Measurements from ENCODE around the gene CNIH2. TPM values are rescaled to one million over a fixed set of nuclear protein-coding genes. Genes with fewer than 3 reads are reported as not detected.

Gene CNIH2
- total and polyA plus RNA-seq, 2 of the 8 experiments (the other 6 are each of a cell fraction or from before 2014, with no cell fraction given), result 12.5 to 15.8 TPM

GRCh38 chr11:66312549-66313320 is 34.8 kb downstream of the CNIH2 start:
- peak overlapping the region; percentile 84 for H4K5ac ChIP-seq (ENCODE audit: insufficient read length, low read depth, low read length)
- H2BK12ac ChIP-seq (ENCODE audit: low read depth, low read length), result peak overlapping the region; percentile 53; the same call in 1 of the 2 replicates
- H3K27ac ChIP-seq (ENCODE audit: low read depth, low read length), result peak overlapping the region; percentile 22; the same call in 1 of the 2 replicates
- H3K9ac ChIP-seq (replicated peaks in 1 of 4; ENCODE audit: extremely low read depth in 1 of 4, low read depth in 3 of 4, low read length in 3 of 4), result peak overlapping the region in 3 of 4 experiments; percentile 29 to 68 (median 62); a peak in 5 of 7 replicates
- H4K8ac ChIP-seq (ENCODE audit: extremely low read depth, insufficient read depth, low read length), result peak overlapping the region; percentile 87
- no peaks in the 10 kb centered on the region for H3K36me3 ChIP-seq (ENCODE audit: control insufficient read depth in 2 of 4, insufficient read depth in 4 of 4, low read length in 3 of 4)
- peak overlapping the region; percentile 90; the same call in 1 of the 2 replicates for H2BK5ac ChIP-seq (ENCODE audit: low read depth, low read length)
- no peak overlapping the region for H3K14ac ChIP-seq (ENCODE audit: insufficient read length)
- no peaks in the 10 kb centered on the region for H4K20me1 ChIP-seq (replicated peaks in 1 of 2; ENCODE audit: control insufficient read depth in 1 of 2, insufficient read depth in 2 of 2, low read length in 2 of 2)
- peak; percentile 97 to 100 for DNase-seq (ENCODE audit: low read depth in 1 of 2, low spot score in 2 of 2)
- H2AFZ ChIP-seq (ENCODE audit: low read length), result peak overlapping the region; percentile 86; the same call in 1 of the 2 replicates
- H3K4ac ChIP-seq (replicated peaks; ENCODE audit: insufficient read length, low read depth, low read length), result peak overlapping the region; percentile 96
- no peak overlapping the region for H3K23ac ChIP-seq (ENCODE audit: insufficient read length)
- H3K4me1 ChIP-seq (replicated peaks in 1 of 4; ENCODE audit: control insufficient read depth in 3 of 4, insufficient read depth in 4 of 4, low read length in 3 of 4), result peaks cover 7 to 24% (median 14%) of the 10 kb centered on the region in 4 experiments
- H3K79me1 ChIP-seq (ENCODE audit: low read depth, low read length), result no peaks in the 10 kb centered on the region
- H2AK5ac ChIP-seq (ENCODE audit: low read depth, low read length), result no peak overlapping the region
- peak overlapping the region; percentile 65 for H3K56ac ChIP-seq (replicated peaks; ENCODE audit: insufficient read length, low read depth, low read length)
- peak; percentile 7 for FAIRE-seq
- CTCF ChIA-PET (ENCODE audit: partially characterized antibody), result interaction anchor here (0.6 to 11.7 kb wide), 34 partner anchors 9 to 267 kb away, joined by 3 to 242 read pairs (median 4); partner anchors contain the start of genes B4GAT1, BRMS1, CNIH2 and RAB1B
- peak overlapping the region; percentile 59 to 79 (median 71) for H3K4me3 ChIP-seq (ENCODE audit: extremely low read depth in 1 of 4, insufficient read depth in 2 of 4, low read depth in 3 of 4, low read length in 4 of 4)
- H3K4me2 ChIP-seq (ENCODE audit: insufficient read depth in 1 of 2, low read depth in 2 of 2, low read length in 2 of 2), result peak overlapping the region; percentile 48 to 88
- WGBS, 2 experiments (ENCODE audit: extremely low coverage in 1 of 2, insufficient coverage in 1 of 2, insufficient read length in 1 of 2, insufficient replicate concordance in 2 of 2, low coverage in 1 of 2, low lambda C conversion rate in 2 of 2, missing lambda C conversion rate in 1 of 2), result 1% methylated on average over 32 of the region's 52 CpGs; no CpG with 5 or more reads in 1 of the 2 experiments
- H2BK15ac ChIP-seq (ENCODE audit: low read length), result no peak overlapping the region
- no peaks in the 10 kb centered on the region for H3K9me3 ChIP-seq (ENCODE audit: insufficient read depth in 2 of 2, low read depth in 1 of 2, low read length in 1 of 2)
- peak overlapping the region; percentile 83 for H3K18ac ChIP-seq (ENCODE audit: extremely low read depth, low read length)
- H3K27me3 ChIP-seq (replicated peaks in 1 of 4; ENCODE audit: control insufficient read depth in 3 of 4, extremely low read depth in 1 of 4, insufficient read depth in 3 of 4, low read length in 3 of 4), result peaks cover 0 to 3% (median 0%) of the 10 kb centered on the region in 4 experiments; a peak in 2 of 7 replicates
- H3K23me2 ChIP-seq (ENCODE audit: low read depth, low read length), result peaks cover 8% of the 10 kb centered on the region
- POLR2A ChIA-PET (ENCODE audit: partially characterized antibody), result interaction anchor here (0.5 to 4.1 kb wide), 22 partner anchors 9 to 1085 kb away, joined by 3 to 25 read pairs (median 6); partner anchors contain the start of genes BRMS1, RIN1, TMEM151A and YIF1A
- H2BK120ac ChIP-seq (replicated peaks; ENCODE audit: low read depth, low read length), result no peak overlapping the region
- H2BK20ac ChIP-seq (ENCODE audit: low read length), result no peak overlapping the region
- H3K79me2 ChIP-seq (ENCODE audit: control insufficient read depth in 1 of 2, insufficient read depth in 2 of 2, low read length in 2 of 2), result no peaks in the 10 kb centered on the region
- peak overlapping the region; percentile 88 for H4K91ac ChIP-seq (replicated peaks; ENCODE audit: insufficient read length, low read length)
- TF ChIP-seq KDM4A (IDR thresholded peaks at IDR 0.05; ENCODE audit: low read depth, low read length, severe bottlenecking) (no peak), E2F6 (IDR thresholded peaks at IDR 0.05) (peak; percentile 44), SP1 (IDR thresholded peaks at IDR 0.05; ENCODE audit: low read depth, low read length) (peak; percentile 58; the same call in 1 of the 2 replicates), ATF2 (IDR thresholded peaks at IDR 0.05; ENCODE audit: low read length) (no peak), TCF12 (IDR thresholded peaks at IDR 0.05; ENCODE audit: low read depth, low read length) (no peak), FOSL1 (IDR thresholded peaks at IDR 0.05; ENCODE audit: insufficient read depth, low read depth, low read length) (no peak), SP4 (IDR thresholded peaks at IDR 0.05; ENCODE audit: low read length) (no peak), CREB1 (IDR thresholded peaks at IDR 0.05) (0 out of 2 replicates have a peak, but pooled peaks have one; percentile 14), PHF8 (conservative IDR thresholded peaks at IDR 0.05; ENCODE audit: low read depth, low read length) (peak; percentile 37; the same call in 1 of the 2 replicates)

Measured in H1 (cell line).